ENCODE data around the gene C9orf78.
A peak's percentile ranks its signal among the peaks of the same experiment; 100 is the strongest.
"Not testable (repeated sequence)": the region's sequence is repeated elsewhere in the genome, so short reads cannot be mapped to it uniquely, and the experiment has no call there.

Gene C9orf78

DNA sequence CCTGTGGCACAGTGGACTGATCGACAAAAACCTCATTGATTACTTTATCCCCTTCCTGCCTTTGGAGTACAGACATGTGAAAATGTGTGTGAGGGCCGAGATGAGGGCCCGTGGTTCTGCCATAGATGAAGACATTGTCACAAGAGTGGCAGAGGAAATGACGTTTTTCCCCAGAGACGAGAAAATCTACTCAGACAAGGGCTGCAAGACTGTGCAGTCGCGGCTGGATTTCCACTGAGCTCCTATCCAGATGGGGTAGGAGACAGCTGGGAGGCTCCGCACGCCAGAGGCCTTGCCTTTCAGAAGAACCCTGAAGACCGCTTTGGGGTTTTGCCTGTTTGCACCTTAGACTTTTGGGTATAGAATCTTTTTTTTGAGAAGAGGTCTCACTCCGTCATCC is 25.7 kb downstream of the C9orf78 start:
- DNase-seq = no peak

DNA sequence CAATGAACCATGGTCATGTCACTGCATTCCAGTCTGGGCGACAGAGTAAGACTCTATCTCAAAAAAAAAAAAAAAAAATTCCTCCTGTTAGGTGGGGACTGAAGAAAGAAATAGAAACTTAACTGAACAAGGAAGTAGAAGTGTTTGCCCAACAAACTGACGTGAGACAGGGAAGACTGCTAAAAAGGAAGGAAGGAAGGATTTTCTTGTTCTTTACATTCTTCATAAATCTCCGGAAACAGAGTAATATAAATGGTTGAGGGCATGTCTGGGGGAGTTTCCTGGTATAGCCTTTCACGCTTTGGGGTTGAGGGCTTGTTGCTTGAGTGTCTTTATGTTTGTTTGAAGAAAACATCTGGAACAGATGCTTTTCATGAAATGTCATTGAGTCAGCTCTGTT is 29.0 kb downstream of the C9orf78 start:
- DNase-seq = no peak

GRCh38 chr9:129803676-129804060 is 31.4 kb downstream of the C9orf78 start:
- DNase-seq = no peak

GRCh38 chr9:129802833-129803675 is 32.0 kb downstream of the C9orf78 start, which contains the start of gene TOR1B:
TSS of gene TOR1B (plus strand) at chr9:129803184. CDS start at chr9:129803213, 29 bp downstream.
- peak; percentile 96 for DNase-seq

DNA sequence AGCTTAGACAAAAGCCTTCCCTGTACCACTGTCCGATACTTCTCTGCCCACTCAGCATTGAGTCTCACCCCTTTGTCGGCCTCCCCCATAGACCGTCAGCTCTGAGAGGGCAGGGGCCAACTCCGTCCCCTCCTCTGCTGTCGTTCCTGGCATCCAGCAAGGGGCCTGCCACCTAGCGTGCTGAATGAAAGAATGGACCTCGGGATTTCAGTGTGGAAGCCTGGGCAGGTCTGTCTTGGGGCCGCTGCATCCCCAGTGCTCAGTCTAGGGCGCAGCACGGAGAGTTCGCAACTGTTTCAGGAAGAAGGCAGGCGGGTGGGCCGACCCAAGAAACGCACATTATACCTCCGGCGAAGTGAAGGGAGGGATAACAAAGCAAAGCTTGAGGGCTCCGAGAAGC is 33.6 kb downstream of the C9orf78 start:
- no peak for DNase-seq

- no peak for DNase-seq
These were observed 36.1 kb downstream of the C9orf78 start for GRCh38 chr9:129798973-129799372.

DNA sequence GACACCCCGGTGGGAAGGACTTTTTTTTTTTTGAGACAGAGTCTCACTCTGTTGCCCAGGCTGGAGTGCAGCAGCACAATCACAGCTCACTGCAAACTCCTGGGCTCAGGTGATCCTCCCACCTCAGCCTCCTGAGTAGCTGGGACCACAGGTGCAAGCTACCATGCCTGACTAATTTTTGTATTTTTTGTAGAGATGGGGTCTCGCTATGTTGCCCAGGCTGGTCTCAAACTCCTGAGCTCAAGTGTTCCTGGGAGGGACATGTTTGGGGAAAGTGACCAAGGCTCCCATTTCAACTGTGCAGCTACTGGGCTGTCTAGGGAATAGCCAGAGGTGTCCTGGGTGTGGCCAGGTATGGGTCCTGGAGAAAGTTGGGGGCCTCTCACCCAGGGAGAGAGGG is 39.0 kb downstream of the C9orf78 start:
- not testable (repeated sequence) for DNase-seq

DNA sequence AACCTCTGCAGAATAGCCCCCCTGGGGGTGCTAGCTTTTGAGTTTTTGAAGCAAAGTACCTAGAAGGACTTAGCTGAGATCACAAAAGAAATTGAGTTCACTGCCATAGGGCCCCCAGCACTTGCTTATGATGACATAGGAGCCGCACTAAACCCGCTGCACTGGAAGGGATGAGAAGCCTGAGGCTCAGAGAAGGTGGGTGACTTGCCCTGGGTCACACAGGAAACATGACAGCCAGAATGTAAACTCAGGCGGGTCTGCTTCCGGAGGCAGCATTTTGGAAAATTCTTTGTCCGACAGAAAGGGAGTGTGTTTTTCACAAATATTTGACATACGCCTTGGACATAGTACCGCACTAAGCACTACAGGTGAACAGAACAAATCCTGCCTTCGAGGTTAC is 40.5 kb downstream of the C9orf78 start:
- no peak for DNase-seq

DNA sequence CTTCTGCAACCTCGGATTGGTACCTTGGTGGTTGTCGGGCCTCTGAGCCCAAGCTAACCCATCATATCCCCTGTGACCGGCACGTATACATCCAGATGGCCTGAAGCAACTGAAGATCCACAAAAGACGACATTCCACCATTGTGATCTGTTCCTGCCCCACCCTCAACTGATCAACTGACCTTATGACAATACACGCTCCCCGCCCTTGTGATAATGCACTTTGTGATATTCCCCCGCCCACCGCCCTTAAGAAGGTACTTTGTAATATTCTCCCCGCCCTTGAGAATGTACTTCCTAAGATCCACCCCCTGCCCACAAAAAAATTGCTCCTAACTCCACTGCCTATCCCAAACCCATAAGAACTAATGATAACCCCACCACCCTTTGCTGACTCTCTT is 48.6 kb downstream of the C9orf78 start:
- no peak for DNase-seq

DNA sequence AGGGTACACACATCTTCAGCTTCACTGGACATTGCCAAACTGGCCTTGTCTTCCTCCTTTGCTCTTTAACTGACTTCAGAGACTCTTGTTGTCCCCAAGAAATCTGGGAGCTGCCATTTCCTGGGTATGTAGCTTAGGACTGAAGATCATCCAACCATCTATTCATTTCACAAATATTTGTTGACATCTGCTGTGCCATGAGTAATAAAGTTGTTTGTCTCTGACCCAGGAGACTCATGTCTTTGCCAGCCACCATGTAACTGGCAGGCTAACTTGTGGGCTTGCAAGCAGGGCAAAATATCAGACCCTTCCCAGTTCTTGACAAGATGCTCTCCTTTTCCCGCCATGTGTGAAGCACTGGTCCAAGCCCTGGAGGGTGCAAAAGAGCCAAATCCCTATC is 49.2 kb downstream of the C9orf78 start:
- DNase-seq = no peak

DNA sequence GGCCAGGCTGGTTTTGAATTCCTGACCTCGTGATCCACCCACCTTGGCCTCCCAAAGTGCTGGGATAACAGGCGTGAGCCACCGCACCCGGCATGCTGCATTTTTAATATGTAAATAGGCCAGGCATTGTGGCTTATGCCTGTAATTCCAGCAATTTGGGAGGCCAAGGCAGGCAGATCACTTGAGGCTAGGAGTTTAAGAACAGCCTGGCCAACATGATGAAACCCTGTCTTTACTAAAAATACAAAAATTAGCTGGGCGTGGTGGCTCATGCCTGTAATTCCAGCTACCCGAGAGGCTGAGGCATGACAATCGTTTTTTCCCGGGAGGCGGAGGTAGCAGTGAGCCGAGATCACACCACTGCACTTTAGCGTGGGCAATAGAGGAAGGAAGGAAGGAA is 50.1 kb downstream of the C9orf78 start:
- DNase-seq = not testable (repeated sequence)

DNA sequence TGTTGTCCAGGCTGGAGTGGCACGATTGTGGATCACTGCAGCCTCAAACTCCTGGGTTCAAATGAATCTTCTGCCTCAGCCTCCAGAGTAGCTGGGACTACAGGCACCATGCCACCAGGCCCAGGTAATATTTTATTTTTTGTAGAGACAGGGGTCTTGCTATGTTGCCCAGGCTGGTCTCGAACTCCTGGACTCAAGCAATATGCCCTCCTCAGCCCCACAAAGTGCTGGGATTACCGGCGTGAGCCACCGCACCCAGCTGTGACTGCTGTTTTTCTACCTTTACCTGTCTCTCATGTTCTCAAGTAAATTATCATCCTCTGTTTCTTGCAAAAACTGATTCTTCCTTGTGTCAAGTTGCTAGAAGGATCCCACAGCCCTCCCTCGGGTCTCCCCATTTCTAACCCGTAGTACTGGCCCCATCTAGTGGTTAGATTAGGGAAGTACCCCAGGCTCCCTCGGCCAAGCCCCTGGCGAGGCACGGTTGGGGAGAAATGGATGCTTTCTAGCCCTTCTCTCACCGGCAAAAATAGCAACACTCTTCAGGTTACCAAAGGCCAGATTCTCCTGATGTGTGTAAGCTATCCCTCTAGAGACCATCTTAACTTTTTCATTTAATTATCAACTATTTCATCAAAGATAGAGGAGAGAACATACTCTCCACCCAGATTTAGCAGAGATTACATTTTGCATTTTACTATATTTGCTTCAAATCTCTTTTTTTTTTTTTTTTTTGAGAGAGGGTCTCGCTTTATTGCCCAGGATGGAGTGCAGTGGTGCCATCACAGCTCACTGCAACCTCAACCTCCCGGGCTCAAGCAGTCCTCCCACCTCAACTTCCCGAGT is 51.3 kb downstream of the C9orf78 start:
- DNase-seq = peak; percentile 71

GRCh38 chr9:129781981-129782380 is 53.1 kb downstream of the C9orf78 start:
- no peak for DNase-seq

DNA sequence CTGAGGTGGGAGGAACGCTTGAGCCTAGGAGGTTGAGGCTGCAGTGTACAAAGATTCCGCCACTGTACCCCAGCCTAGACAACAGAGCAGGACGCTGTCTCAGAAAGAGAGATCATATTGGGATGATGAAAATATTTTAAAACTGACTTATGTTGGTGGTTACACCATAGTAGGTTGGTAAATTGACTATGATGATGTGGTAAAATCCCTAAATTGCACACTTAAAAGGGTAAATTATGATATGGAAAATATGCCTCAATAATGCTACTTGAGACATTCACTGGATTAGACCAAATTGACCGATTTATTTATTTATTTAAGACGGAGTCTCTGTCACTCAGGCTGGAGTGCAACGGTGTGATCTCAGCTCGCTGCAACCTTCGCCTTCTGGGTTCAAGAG is 53.9 kb downstream of the C9orf78 start:
- DNase-seq = no peak

- DNase-seq = no peak
These were observed 55.4 kb downstream of the C9orf78 start for GRCh38 chr9:129779560-129780190.

- no peak for DNase-seq
These were observed 56.6 kb downstream of the C9orf78 start for GRCh38 chr9:129778469-129778868.

GRCh38 chr9:129777769-129778130 is 57.3 kb downstream of the C9orf78 start:
- no peak for DNase-seq

Data from activated T-cell treated with anti-CD3 and anti-CD28 coated beads for 4 hours (primary cell).